Measurements from ENCODE around the gene BDNF. TPM values are rescaled to one million over a fixed set of nuclear protein-coding genes. Genes with fewer than 3 reads are reported as not detected.

Gene BDNF
- total RNA-seq, 1 experiment from 2014 or later: 0.36 TPM

GRCh38 chr11:27699242-27699925, 871 bp downstream of the BDNF start:
- Histone ChIP-seq H3K9me3 (ENCODE audit: control insufficient read depth, insufficient read depth, low read depth, low read length) (no peaks in the 10 kb centered on the region), H3K4me1 (ENCODE audit: control insufficient read depth, insufficient read depth, low read length) (peaks cover 12% of the 10 kb centered on the region), H3K36me3 (ENCODE audit: control insufficient read depth, insufficient read depth, low read length) (no peaks in the 10 kb centered on the region; the same call in 1 of the 2 replicates), H3K27ac (ENCODE audit: low read length) (no peak overlapping the region), H3K4me3 (ENCODE audit: low read depth in 2 of 2, low read length in 2 of 2) (peak overlapping the region; percentile 48 to 66), H3K27me3 (ENCODE audit: control insufficient read depth, insufficient read depth, low read length) (peaks cover 16% of the 10 kb centered on the region)
- TF ChIP-seq SIN3A (IDR thresholded peaks at IDR 0.05; ENCODE audit: borderline replicate concordance, insufficient read depth, low read depth, low read length): no peak
- TF ChIP-seq TCF7L2 (IDR thresholded peaks at IDR 0.05; ENCODE audit: low read depth, low read length): no peak
- peak; percentile 48 for TF ChIP-seq CTCF (IDR thresholded peaks at IDR 0.05)
- no peak for TF ChIP-seq POLR2AphosphoS5 (IDR thresholded peaks at IDR 0.05; ENCODE audit: low read depth, low read length)
- intact Hi-C loops (cut with micrococcal nuclease; ENCODE audit: unreplicated experiment): loop anchor here (5.0 kb wide), 5 partner anchors 408 to 1458 kb away; partner anchors contain the start of genes KIF18A and METTL15
- DNase-seq (ENCODE audit: low read depth, low spot score) (no peak), ATAC-seq (peak; percentile 62)
- in situ Hi-C loops (cut with HindIII; ENCODE audit: low pct_unique_long_range_greater_than_20kb, low sequenced_read_pairs): no loop called here
- no TSS peak for BruUV-seq (replicated peaks)
- ChIA-PET POLR2A (interaction anchor here (0.6 kb wide), 1 partner anchor 1626 kb away, joined by 4 read pairs; no protein-coding TSS in a partner anchor), CTCF (interaction anchor here (0.6 to 1.4 kb wide), 15 partner anchors 12 to 1771 kb away, joined by 3 to 20 read pairs (median 6); no protein-coding TSS in a partner anchor)

- Histone ChIP-seq H3K4me3 (ENCODE audit: low read depth in 2 of 2, low read length in 2 of 2) (peak overlapping the region; percentile 48 to 66), H3K36me3 (ENCODE audit: control insufficient read depth, insufficient read depth, low read length) (no peaks in the 10 kb centered on the region; the same call in 1 of the 2 replicates), H3K9me3 (ENCODE audit: control insufficient read depth, insufficient read depth, low read depth, low read length) (no peaks in the 10 kb centered on the region), H3K4me1 (ENCODE audit: control insufficient read depth, insufficient read depth, low read length) (peaks cover 12% of the 10 kb centered on the region), H3K27ac (ENCODE audit: low read length) (no peak overlapping the region), H3K27me3 (ENCODE audit: control insufficient read depth, insufficient read depth, low read length) (peaks cover 14% of the 10 kb centered on the region)
- intact Hi-C loops (cut with micrococcal nuclease; ENCODE audit: unreplicated experiment): loop anchor here (5.0 kb wide), 5 partner anchors 408 to 1458 kb away; partner anchors contain the start of genes KIF18A and METTL15
- ATAC-seq: peak; percentile 88
- ChIA-PET CTCF (interaction anchor here (0.6 to 1.4 kb wide), 16 partner anchors 12 to 1772 kb away, joined by 3 to 20 read pairs (median 6); no protein-coding TSS in a partner anchor), POLR2A (no interaction called here)
- BruUV-seq (replicated peaks): no TSS peak
- in situ Hi-C loops (cut with HindIII; ENCODE audit: low pct_unique_long_range_greater_than_20kb, low sequenced_read_pairs): no loop called here
- TF ChIP-seq CTCF (IDR thresholded peaks at IDR 0.05) (peak; percentile 94), TCF7L2 (IDR thresholded peaks at IDR 0.05; ENCODE audit: low read depth, low read length) (no peak)
- no peak for DNase-seq (ENCODE audit: low read depth, low spot score)
Measured at GRCh38 chr11:27698872-27699241, 1.4 kb downstream of the BDNF start.

- intact Hi-C loops (cut with micrococcal nuclease; ENCODE audit: unreplicated experiment): loop anchor here (5.0 kb wide), 5 partner anchors 410 to 1460 kb away; partner anchors contain the start of genes KIF18A and METTL15
- H3K27ac ChIP-seq (ENCODE audit: low read length): no peak overlapping the region
- ChIA-PET POLR2A (interaction anchor here (0.6 kb wide), 1 partner anchor 1451 kb away, joined by 7 read pairs; no protein-coding TSS in a partner anchor), CTCF (no interaction called here)
- in situ Hi-C loops (cut with HindIII; ENCODE audit: low pct_unique_long_range_greater_than_20kb, low sequenced_read_pairs): no loop called here
- H3K36me3 ChIP-seq (ENCODE audit: control insufficient read depth, insufficient read depth, low read length): no peaks in the 10 kb centered on the region; the same call in 1 of the 2 replicates
- H3K4me1 ChIP-seq (ENCODE audit: control insufficient read depth, insufficient read depth, low read length): peaks cover 12% of the 10 kb centered on the region
- BruUV-seq (replicated peaks): no TSS peak
- H3K27me3 ChIP-seq (ENCODE audit: control insufficient read depth, insufficient read depth, low read length): peaks cover 14% of the 10 kb centered on the region
- TF ChIP-seq TCF7L2 (IDR thresholded peaks at IDR 0.05; ENCODE audit: low read depth, low read length) (no peak), SIN3A (IDR thresholded peaks at IDR 0.05; ENCODE audit: borderline replicate concordance, insufficient read depth, low read depth, low read length) (no peak)
- no peaks in the 10 kb centered on the region for H3K9me3 ChIP-seq (ENCODE audit: control insufficient read depth, insufficient read depth, low read depth, low read length)
- ATAC-seq (no peak), DNase-seq (ENCODE audit: low read depth, low spot score) (no peak)
- peak overlapping the region in 1 of 2 experiments; percentile 48; a peak in 1 of 4 replicates for H3K4me3 ChIP-seq (ENCODE audit: low read depth in 2 of 2, low read length in 2 of 2)
Measured at GRCh38 chr11:27697679-27698275, 2.5 kb downstream of the BDNF start.

Measured in Panc1 (cell line).